ENCODE measurements around the gene KIF3C. TPM values are rescaled to one million over a fixed set of nuclear protein-coding genes. Genes with fewer than 3 reads are reported as not detected.

Gene KIF3C
- total RNA-seq, 1 experiment from 2014 or later = 5.4 TPM

DNA sequence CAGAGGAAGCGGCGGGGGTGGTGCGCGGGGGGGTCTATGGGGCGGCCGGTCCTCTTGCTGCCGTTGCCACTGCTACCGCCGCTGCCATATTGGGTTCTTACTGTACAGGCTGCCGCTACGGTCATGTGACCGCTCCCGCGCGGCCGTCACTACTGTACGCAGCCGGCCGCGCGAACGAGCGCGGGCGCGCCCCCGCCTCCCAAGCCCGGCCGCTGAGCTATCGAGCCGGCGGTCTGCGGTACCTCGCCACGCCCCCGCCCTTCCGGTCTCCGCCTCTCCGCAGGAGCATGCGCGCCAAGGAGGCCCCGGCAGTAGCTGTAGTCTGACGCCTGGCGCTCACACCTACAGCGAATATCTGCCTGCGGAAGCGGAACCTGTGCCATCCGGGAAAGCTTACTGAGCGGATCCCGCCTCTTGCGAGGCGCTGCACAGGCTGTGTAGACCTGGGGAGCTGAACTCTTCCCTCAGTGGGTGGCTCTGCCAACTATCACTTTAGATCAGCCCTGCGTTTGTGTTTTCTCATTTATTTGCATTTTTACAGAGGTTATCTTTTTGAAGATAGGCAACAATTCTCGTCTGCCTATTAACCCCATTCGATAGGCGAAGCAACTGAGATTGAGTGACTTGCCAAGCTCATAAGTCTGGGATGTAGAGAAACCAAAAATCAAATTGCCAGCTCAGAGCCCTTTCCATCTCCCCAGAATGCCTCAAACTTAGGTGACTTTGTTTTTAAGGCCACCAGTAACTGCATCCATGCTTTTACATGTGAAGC is 103.8 kb downstream of the KIF3C start, which contains the start of gene ASXL2:
TSS of gene ASXL2 (minus strand) at position 127 of the 772 bp plus-strand sequence. CDS start 265 bp downstream, outside the sequence.
- Histone ChIP-seq H3K27ac (peak within 1 kb of the TSS; percentile 82), H3K9me3 (replicated peaks) (no peaks in the 10 kb centered on the region), H3K4me1 (replicated peaks) (peaks cover 17% of the 10 kb centered on the region), H3K27me3 (replicated peaks) (no peaks in the 10 kb centered on the region), H3K4me3 (peak within 1 kb of the TSS; percentile 79), H3K36me3 (peaks cover 3% of the 10 kb centered on the region; the same call in 1 of the 2 replicates)
- DNase-seq (ENCODE audit: low read depth in 1 of 2, low spot score in 2 of 2) = peak; percentile 96 to 97

DNA sequence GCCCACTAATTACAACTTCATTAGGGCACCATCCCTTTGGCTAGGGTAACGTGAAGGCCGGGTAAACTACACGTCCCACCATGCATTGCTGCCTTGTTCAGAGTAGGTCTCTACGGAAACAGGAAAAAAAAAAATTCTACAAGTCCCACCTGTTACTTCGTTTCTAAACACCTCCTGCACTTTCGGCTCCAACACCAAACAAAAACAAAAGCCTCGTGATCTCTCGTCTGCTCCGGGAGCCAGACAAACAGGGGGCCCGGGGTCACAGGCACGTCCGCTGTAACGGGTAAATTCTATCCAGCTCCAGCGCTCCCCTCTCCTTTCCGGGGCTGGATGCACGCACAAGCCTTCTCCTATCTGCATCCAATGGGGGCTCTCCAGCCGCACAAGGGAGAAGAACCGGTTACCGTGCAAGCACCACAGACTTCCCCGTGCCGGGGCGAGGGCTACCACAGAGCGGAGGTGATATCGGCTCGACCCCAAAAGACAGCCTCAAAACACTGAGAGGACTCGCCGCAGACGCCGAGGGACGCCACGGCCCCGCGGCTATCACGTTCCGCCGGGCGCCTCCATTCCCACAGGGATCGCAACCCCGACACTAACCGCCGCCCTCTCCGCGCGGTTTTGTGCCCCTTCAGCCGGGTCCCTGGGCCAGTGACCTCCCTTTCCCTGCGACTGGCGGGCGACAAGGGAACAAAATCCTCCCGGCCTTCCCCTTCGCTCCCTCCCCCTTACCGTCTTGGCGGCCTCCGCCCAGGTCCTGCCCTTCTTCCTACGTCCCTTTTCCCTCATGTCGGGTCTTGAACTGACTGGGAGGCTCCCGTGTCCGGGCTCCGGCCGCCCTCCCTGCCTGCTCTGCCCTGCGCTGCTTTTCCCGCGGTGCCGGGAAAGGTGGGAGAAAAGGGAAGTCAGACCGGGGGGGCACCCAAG is 104.6 kb downstream of the KIF3C start:
- Histone ChIP-seq H3K4me3 (peak overlapping the region; percentile 79), H3K27ac (peak overlapping the region; percentile 82), H3K36me3 (peaks cover 3% of the 10 kb centered on the region; the same call in 1 of the 2 replicates), H3K4me1 (replicated peaks) (peaks cover 11% of the 10 kb centered on the region), H3K9me3 (replicated peaks) (no peaks in the 10 kb centered on the region), H3K27me3 (replicated peaks) (no peaks in the 10 kb centered on the region)
- peak; percentile 56 to 69 for DNase-seq (ENCODE audit: low read depth in 1 of 2, low spot score in 2 of 2)

Other genes starting within 250 kb of the KIF3C start
- 7.0 and 11.4 TPM in 2 replicates for gene ASXL2, start 104.0 kb downstream of the KIF3C start, total RNA-seq (2014; rRNA removed; shearing (Covaris generic))
- 92.7 and 186 TPM in 2 replicates for gene RAB10, start 51.6 kb upstream of the KIF3C start, total RNA-seq (2014; rRNA removed; shearing (Covaris generic))
- gene GAREM2, start 190.6 kb upstream of the KIF3C start, total RNA-seq (2014; rRNA removed; shearing (Covaris generic)) = 0.05 TPM in 1 of 2 replicates, not detected in the other

Data from SJSA1 (cell line).